H9 (cell line): ENCODE data around the gene JARID2. TPM values are rescaled to one million over a fixed set of nuclear protein-coding genes. Genes with fewer than 3 reads are reported as not detected.

ENCODE experiments used
- DNase-seq: peaks from one replicate; pipeline ENCODE4 v3.0.0-alpha.2; 2017
- H2AFZ ChIP-seq: one replicate; pipeline ENCODE4 v1.6.1; 2013; ENCODE audit warnings: mild to moderate bottlenecking, low read length, control low read depth, moderate library complexity
- H2AK5ac ChIP-seq: 2 replicates; pipeline ENCODE4 v1.6.1; 2013; ENCODE audit warnings: low read length, control low read depth, mixed read lengths; ENCODE audit not compliant: insufficient read length
- H2BK120ac ChIP-seq: one replicate; pipeline ENCODE4 v1.6.1; 2013; ENCODE audit warnings: low read depth, mild to moderate bottlenecking, low read length, control low read depth, inconsistent platforms; ENCODE audit not compliant: poor library complexity, severe bottlenecking
- H2BK12ac ChIP-seq: 2 replicates; pipeline ENCODE4 v1.6.1; 2013; ENCODE audit warnings: low read length, control low read depth, mixed read lengths, low read depth; ENCODE audit not compliant: insufficient read length
- H2BK15ac ChIP-seq: 2 replicates; pipeline ENCODE4 v1.6.1; 2013; ENCODE audit warnings: low read depth, low read length, control low read depth
- H2BK20ac ChIP-seq: one replicate; pipeline ENCODE4 v1.6.1; 2013; ENCODE audit warnings: low read depth, mild to moderate bottlenecking, low read length, control low read depth, inconsistent platforms; ENCODE audit not compliant: poor library complexity, severe bottlenecking
- H2BK5ac ChIP-seq: 2 replicates; pipeline ENCODE4 v1.6.1; 2013; ENCODE audit warnings: low read length, control low read depth, mixed read lengths; ENCODE audit not compliant: insufficient read length
- H3K14ac ChIP-seq: 2 replicates; pipeline ENCODE4 v1.6.1; 2013; ENCODE audit warnings: low read length, control low read depth; ENCODE audit not compliant: insufficient read depth
- H3K18ac ChIP-seq: 2 replicates; pipeline ENCODE4 v1.6.1; 2013; ENCODE audit warnings: low read depth, mild to moderate bottlenecking, mixed read lengths, low read length, control low read depth; ENCODE audit not compliant: insufficient read length
- H3K23ac ChIP-seq: 2 replicates; pipeline ENCODE4 v1.6.1; 2013; ENCODE audit warnings: low read length, control low read depth, mixed read lengths, low read depth; ENCODE audit not compliant: insufficient read length
- H3K23me2 ChIP-seq: 2 replicates; pipeline ENCODE4 v1.6.1; 2013; ENCODE audit warnings: low read depth, mild to moderate bottlenecking, mixed read lengths, low read length, control low read depth; ENCODE audit not compliant: insufficient read length, poor library complexity, severe bottlenecking
- H3K27ac ChIP-seq: 2 replicates; pipeline ENCODE4 v1.5.1; 2013; ENCODE audit warnings: low read length, control low read depth, mixed read lengths, low read depth; ENCODE audit not compliant: insufficient read length
- H3K27me3 ChIP-seq: 2 replicates; pipeline ENCODE4 v1.6.1; 2013; ENCODE audit warnings: low read length, control low read depth, inconsistent platforms; ENCODE audit not compliant: insufficient read depth
- H3K4ac ChIP-seq: 2 replicates; pipeline ENCODE4 v1.6.1; 2013; ENCODE audit warnings: low read depth, mild to moderate bottlenecking, control low read depth, inconsistent platforms, low read length, moderate library complexity
- H3K4me1 ChIP-seq: 2 replicates; pipeline ENCODE4 v1.6.1; 2013; ENCODE audit warnings: low read length, control low read depth, inconsistent platforms; ENCODE audit not compliant: insufficient read depth
- H3K4me2 ChIP-seq: 2 replicates; pipeline ENCODE4 v1.6.1; 2013; ENCODE audit warnings: low read length, control low read depth, mixed read lengths; ENCODE audit not compliant: insufficient read length, insufficient read depth
- H3K56ac ChIP-seq: 2 replicates; pipeline ENCODE4 v1.6.1; 2013; ENCODE audit warnings: low read depth, mild to moderate bottlenecking, mixed read lengths, low read length, control low read depth; ENCODE audit not compliant: insufficient read length
- H3K79me1 ChIP-seq: 2 replicates; pipeline ENCODE4 v1.6.1; 2013; ENCODE audit warnings: low read depth, mild to moderate bottlenecking, moderate library complexity, low read length, control low read depth, inconsistent platforms; ENCODE audit not compliant: insufficient read depth, poor library complexity, severe bottlenecking
- H3K79me2 ChIP-seq: 2 replicates; pipeline ENCODE4 v1.6.1; 2013; ENCODE audit warnings: low read length, control low read depth, inconsistent platforms; ENCODE audit not compliant: insufficient read depth
- H3K9ac ChIP-seq: 2 replicates; pipeline ENCODE4 v1.6.1; 2013; ENCODE audit warnings: low read length, control low read depth, mixed read lengths; ENCODE audit not compliant: insufficient read length; ENCODE audit errors: extremely low read depth
- H3K9me3 ChIP-seq: one replicate; pipeline ENCODE4 v1.6.1; 2013; ENCODE audit warnings: low read depth, low read length, inconsistent platforms; ENCODE audit not compliant: control insufficient read depth
- H3T11ph ChIP-seq: one replicate; pipeline ENCODE4 v1.6.1; 2013; ENCODE audit warnings: mild to moderate bottlenecking, low read length, control low read depth, inconsistent platforms
- H4K20me1 ChIP-seq: one replicate; pipeline ENCODE4 v1.6.1; 2013; ENCODE audit not compliant: control insufficient read depth, insufficient read length, insufficient read depth
- H4K5ac ChIP-seq: 2 replicates; pipeline ENCODE4 v1.6.1; 2013; ENCODE audit warnings: low read depth, mild to moderate bottlenecking, mixed read lengths, low read length, control low read depth; ENCODE audit not compliant: insufficient read length
- H4K8ac ChIP-seq: replicated peaks from 2 replicates; pipeline ENCODE4 v1.6.1; 2013; ENCODE audit warnings: low read length, control low read depth, mixed read lengths, low read depth; ENCODE audit not compliant: insufficient read length
- H4K91ac ChIP-seq: 2 replicates; pipeline ENCODE4 v1.6.1; 2013; ENCODE audit warnings: low read depth, mild to moderate bottlenecking, moderate library complexity, mixed read lengths, low read length, control low read depth; ENCODE audit not compliant: insufficient read length
- H3K27ac Mint-ChIP-seq, 3 experiments: 2 replicates in 2 of 3; 3 replicates in 1 of 3; pipeline ENCODE4 v1.8.0; 2020 to 2021; ENCODE audit warnings: mixed read lengths in 3 of 3, mild to moderate bottlenecking in 1 of 3, moderate library complexity in 1 of 3
- H3K27me3 Mint-ChIP-seq: 2 replicates; pipeline ENCODE4 v1.8.0; 2021; ENCODE audit warnings: low read depth, mild to moderate bottlenecking, moderate library complexity, mixed read lengths
- H3K36me3 Mint-ChIP-seq, 3 experiments: 2 replicates in 2 of 3; 3 replicates in 1 of 3; pipeline ENCODE4 v1.8.0; 2020 to 2021; ENCODE audit warnings: low read depth in 3 of 3, mixed read lengths in 3 of 3; ENCODE audit not compliant: insufficient read depth in 1 of 3
- H3K4me1 Mint-ChIP-seq, 2 experiments: 2 replicates each; pipeline ENCODE4 v1.8.0; 2020; ENCODE audit warnings: mixed read lengths in 2 of 2
- H3K4me3 Mint-ChIP-seq, 2 experiments: 2 replicates in 1 of 2; 3 replicates in 1 of 2; pipeline ENCODE4 v1.8.0; 2020 to 2021; ENCODE audit warnings: mild to moderate bottlenecking in 2 of 2, mixed read lengths in 2 of 2, moderate library complexity in 1 of 2
- H3K9me3 Mint-ChIP-seq, 2 experiments: 2 replicates in 1 of 2; 3 replicates in 1 of 2; pipeline ENCODE4 v1.8.0; 2020; ENCODE audit warnings: mild to moderate bottlenecking in 2 of 2, mixed read lengths in 2 of 2, moderate library complexity in 1 of 2
- WGBS: extraction: QIAGEN DNeasy Blood & Tissue Kit; methylation state at CpG from one replicate; pipeline ENCODE4 v1.1.7; 2013; ENCODE audit warnings: missing lambda C conversion rate, low lambda C conversion rate, mixed read lengths; ENCODE audit not compliant: insufficient read length; ENCODE audit errors: extremely low coverage; 5-methylcytosine and 5-hydroxymethylcytosine counted together
- total RNA-seq: library from RNA; stranded (reverse); gene quantifications from 2 replicates; pipeline ENCODE4 v1.2.1, GENCODE V29; 2021
- TF ChIP-seq, protein P1 (sequence below): fragments of 200-600 bp; sonication (generic); conservative IDR thresholded peaks from 3 replicates; pipeline ENCODE4 v1.8.0; 2021; ENCODE audit warnings: antibody characterized with exemption, mild to moderate bottlenecking

The JARID2 gene
- total RNA-seq, 1 experiment from 2014 or later, result 174 TPM

DNA sequence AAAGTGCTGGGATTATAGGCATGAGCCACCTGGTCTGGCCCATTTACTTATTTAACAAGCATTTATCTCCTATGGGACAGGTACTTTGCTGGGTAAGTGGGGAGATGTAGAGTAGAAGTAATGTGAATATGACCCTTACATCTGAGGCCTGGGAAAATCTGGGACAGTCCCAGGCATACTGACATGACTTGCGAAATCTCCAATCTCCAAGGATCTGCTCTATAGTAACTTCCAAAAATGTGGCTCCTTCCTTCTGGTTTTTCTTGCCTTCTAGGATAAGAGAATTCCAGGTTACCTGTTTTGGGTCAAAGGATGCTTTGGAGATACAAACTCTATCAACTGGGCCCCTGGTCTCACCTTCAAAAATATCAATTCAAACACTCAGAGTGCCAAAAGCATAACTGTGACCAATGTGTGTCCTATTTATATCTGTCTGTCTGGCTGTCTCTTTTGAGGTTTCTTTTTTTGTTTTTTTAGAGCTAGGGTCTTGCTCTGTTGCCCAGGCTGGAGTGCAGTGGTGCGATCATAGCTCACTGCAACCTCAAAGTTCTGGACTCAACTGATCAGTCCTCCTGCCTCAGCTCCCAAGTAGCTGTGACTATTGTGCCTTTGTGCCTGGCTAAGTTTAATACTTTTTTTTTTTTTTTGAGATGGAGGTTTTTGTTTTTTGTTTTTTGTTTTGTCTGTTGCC lies 11.7 kb upstream of the JARID2 start:
- Histone ChIP-seq H3K23me2 (no peaks in the 10 kb centered on the region), H3K79me2 (no peaks in the 10 kb centered on the region), H3K14ac (no peak overlapping the region), H2BK120ac (no peak overlapping the region), H3K9me3 (no peaks in the 10 kb centered on the region), H4K20me1 (no peaks in the 10 kb centered on the region), H3K4me1 (peaks cover under 1% of the 10 kb centered on the region; the same call in 1 of the 2 replicates), H2AFZ (no peak overlapping the region), H2BK20ac (no peak overlapping the region), H3K27me3 (no peaks in the 10 kb centered on the region), H3T11ph (no peak overlapping the region), H3K4me2 (no peak overlapping the region), H2BK5ac (no peak overlapping the region), H3K56ac (no peak overlapping the region), H4K8ac (no peak overlapping the region), H3K27ac (no peak overlapping the region), H3K79me1 (no peaks in the 10 kb centered on the region), H3K23ac (no peak overlapping the region), H4K5ac (no peak overlapping the region), H3K18ac (no peak overlapping the region), H2BK15ac (no peak overlapping the region), H2BK12ac (no peak overlapping the region), H3K9ac (no peak overlapping the region), H3K4ac (no peak overlapping the region), H2AK5ac (no peak overlapping the region), H4K91ac (no peak overlapping the region)
- TF ChIP-seq, protein P1, sequence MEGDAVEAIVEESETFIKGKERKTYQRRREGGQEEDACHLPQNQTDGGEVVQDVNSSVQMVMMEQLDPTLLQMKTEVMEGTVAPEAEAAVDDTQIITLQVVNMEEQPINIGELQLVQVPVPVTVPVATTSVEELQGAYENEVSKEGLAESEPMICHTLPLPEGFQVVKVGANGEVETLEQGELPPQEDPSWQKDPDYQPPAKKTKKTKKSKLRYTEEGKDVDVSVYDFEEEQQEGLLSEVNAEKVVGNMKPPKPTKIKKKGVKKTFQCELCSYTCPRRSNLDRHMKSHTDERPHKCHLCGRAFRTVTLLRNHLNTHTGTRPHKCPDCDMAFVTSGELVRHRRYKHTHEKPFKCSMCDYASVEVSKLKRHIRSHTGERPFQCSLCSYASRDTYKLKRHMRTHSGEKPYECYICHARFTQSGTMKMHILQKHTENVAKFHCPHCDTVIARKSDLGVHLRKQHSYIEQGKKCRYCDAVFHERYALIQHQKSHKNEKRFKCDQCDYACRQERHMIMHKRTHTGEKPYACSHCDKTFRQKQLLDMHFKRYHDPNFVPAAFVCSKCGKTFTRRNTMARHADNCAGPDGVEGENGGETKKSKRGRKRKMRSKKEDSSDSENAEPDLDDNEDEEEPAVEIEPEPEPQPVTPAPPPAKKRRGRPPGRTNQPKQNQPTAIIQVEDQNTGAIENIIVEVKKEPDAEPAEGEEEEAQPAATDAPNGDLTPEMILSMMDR, result no peak
- no CpG with 5 or more reads among the region's 2 CpGs for WGBS
- DNase-seq, result no peak
- Mint-ChIP-seq H3K4me1 (peaks cover 6 to 9% of the 10 kb centered on the region in 2 experiments), H3K4me3 (no peak overlapping the region), H3K27ac (no peak overlapping the region; a peak in 1 of 7 replicates), H3K36me3 (no peaks in the 10 kb centered on the region), H3K9me3 (no peaks in the 10 kb centered on the region; a peak in 1 of 5 replicates), H3K27me3 (no peaks in the 10 kb centered on the region)
